HCT116 (cell line): ENCODE data around the gene MVK.

Source experiments
- CEBPB ChIP-seq: IDR thresholded peaks from 2 replicates; pipeline ENCODE4 v1.6.1; 2012; ENCODE audit warnings: low read depth
- EZH2 ChIP-seq: fragments of 200-600 bp; sonication (generic); IDR thresholded peaks from 2 replicates; pipeline ENCODE4 v1.6.1; 2017; ENCODE audit warnings: antibody characterized with exemption, mixed run types
- EZH2phosphoT487 ChIP-seq: fragments of 200-600 bp; IDR thresholded peaks from 2 replicates; pipeline ENCODE4 v1.6.1; 2018; ENCODE audit warnings: antibody characterized with exemption, borderline replicate concordance
- JUND ChIP-seq: IDR thresholded peaks from 2 replicates; pipeline ENCODE4 v1.6.1; 2012
- POLR2A ChIP-seq: IDR thresholded peaks from 2 replicates; pipeline ENCODE4 v1.7.0; 2011; ENCODE audit warnings: borderline replicate concordance; ENCODE audit not compliant: insufficient read depth, insufficient read length; ENCODE audit errors: extremely low read depth
- POLR2AphosphoS5 ChIP-seq: IDR thresholded peaks from 2 replicates; pipeline ENCODE4 v1.6.1; 2011; ENCODE audit warnings: mild to moderate bottlenecking, low read depth, low read length, moderate library complexity
- RAD21 ChIP-seq: IDR thresholded peaks from 2 replicates; pipeline ENCODE4 v1.6.1; 2012; ENCODE audit warnings: low read depth, mild to moderate bottlenecking
- SIN3A ChIP-seq: IDR thresholded peaks from 2 replicates; pipeline ENCODE4 v1.6.1; 2012; ENCODE audit warnings: low read depth
- SRF ChIP-seq: IDR thresholded peaks from 2 replicates; pipeline ENCODE4 v1.6.1; 2012; ENCODE audit warnings: low read depth
- YY1 ChIP-seq: IDR thresholded peaks from 2 replicates; pipeline ENCODE4 v1.6.1; 2011; ENCODE audit warnings: low read length, low read depth, moderate library complexity, mild to moderate bottlenecking; ENCODE audit not compliant: insufficient replicate concordance; ENCODE audit errors: extremely low read depth
- ZFX ChIP-seq: fragments of 450-650 bp; IDR thresholded peaks from 2 replicates; pipeline ENCODE4 v1.6.1; 2017
- TF ChIP-seq, protein P1 (sequence below), 3 experiments: fragments of 200-600 bp in 1 of 3; sonication (generic) in 1 of 3; IDR thresholded peaks in 2 of 3; conservative IDR thresholded peaks in 1 of 3; 2 replicates each; pipeline ENCODE4 v1.5.1; 2012 to 2017; ENCODE audit warnings: low read depth in 2 of 3, low read length in 2 of 3, antibody characterized with exemption in 1 of 3, borderline replicate concordance in 1 of 3, control low read depth in 1 of 3, mild to moderate bottlenecking in 1 of 3, mixed read lengths in 1 of 3, mixed run types in 1 of 3, moderate library complexity in 1 of 3; ENCODE audit not compliant: insufficient read depth in 1 of 3
- TF ChIP-seq, protein P2 (sequence below): IDR thresholded peaks from 2 replicates; pipeline ENCODE4 v1.6.1; 2012

DNA sequence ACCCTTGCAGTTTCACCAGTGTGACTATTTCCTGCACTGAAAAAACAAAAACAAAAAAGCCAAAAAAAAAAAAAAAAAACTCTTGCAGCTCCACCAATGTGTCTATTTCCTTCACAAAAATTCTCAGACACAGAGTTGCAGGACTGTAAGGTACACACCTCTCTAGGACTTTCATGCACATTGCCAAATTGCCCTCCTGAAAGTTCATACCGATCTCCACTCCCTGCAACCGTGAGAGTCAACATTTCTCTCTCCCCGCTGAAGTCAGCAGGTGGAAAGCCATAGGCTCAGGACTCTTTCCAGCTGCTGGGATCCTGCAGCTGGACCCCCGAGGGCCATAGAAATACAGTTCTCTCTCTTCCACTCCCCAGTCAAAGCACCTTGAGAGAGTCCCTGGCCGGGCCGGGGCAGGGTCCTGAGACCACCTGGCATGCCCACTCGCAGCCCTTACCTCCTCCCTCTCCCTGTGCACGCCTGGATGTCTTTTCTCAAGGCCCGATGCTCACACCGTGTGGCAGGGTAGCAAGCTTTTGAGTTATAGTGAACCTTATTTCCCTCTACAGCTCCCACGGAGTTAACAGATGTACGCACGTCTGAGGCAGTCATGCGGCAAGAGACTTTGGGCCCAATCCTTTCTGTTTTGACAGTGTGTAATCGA lies 23.9 kb upstream of the MVK start:
- TF ChIP-seq EZH2phosphoT487: no peak
- no peak for TF ChIP-seq EZH2
- TF ChIP-seq, protein P1, sequence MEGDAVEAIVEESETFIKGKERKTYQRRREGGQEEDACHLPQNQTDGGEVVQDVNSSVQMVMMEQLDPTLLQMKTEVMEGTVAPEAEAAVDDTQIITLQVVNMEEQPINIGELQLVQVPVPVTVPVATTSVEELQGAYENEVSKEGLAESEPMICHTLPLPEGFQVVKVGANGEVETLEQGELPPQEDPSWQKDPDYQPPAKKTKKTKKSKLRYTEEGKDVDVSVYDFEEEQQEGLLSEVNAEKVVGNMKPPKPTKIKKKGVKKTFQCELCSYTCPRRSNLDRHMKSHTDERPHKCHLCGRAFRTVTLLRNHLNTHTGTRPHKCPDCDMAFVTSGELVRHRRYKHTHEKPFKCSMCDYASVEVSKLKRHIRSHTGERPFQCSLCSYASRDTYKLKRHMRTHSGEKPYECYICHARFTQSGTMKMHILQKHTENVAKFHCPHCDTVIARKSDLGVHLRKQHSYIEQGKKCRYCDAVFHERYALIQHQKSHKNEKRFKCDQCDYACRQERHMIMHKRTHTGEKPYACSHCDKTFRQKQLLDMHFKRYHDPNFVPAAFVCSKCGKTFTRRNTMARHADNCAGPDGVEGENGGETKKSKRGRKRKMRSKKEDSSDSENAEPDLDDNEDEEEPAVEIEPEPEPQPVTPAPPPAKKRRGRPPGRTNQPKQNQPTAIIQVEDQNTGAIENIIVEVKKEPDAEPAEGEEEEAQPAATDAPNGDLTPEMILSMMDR (IDR thresholded peaks at IDR 0.05 in 2 of 3, conservative IDR thresholded peaks at IDR 0.05 in 1 of 3; ENCODE audit: borderline replicate concordance in 1 of 3, insufficient read depth in 1 of 3, low read depth in 2 of 3, low read length in 2 of 3): no peak
- no peak for TF ChIP-seq YY1
- no peak for TF ChIP-seq POLR2AphosphoS5
- TF ChIP-seq SIN3A: no peak
- no peak for TF ChIP-seq JUND
- TF ChIP-seq POLR2A: no peak
- no peak for TF ChIP-seq CEBPB
- TF ChIP-seq, protein P2, sequence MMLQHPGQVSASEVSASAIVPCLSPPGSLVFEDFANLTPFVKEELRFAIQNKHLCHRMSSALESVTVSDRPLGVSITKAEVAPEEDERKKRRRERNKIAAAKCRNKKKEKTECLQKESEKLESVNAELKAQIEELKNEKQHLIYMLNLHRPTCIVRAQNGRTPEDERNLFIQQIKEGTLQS: no peak
- TF ChIP-seq SRF: no peak
- TF ChIP-seq RAD21: no peak
- no peak for TF ChIP-seq ZFX
